ENCODE results near the gene NAAA.

DNA sequence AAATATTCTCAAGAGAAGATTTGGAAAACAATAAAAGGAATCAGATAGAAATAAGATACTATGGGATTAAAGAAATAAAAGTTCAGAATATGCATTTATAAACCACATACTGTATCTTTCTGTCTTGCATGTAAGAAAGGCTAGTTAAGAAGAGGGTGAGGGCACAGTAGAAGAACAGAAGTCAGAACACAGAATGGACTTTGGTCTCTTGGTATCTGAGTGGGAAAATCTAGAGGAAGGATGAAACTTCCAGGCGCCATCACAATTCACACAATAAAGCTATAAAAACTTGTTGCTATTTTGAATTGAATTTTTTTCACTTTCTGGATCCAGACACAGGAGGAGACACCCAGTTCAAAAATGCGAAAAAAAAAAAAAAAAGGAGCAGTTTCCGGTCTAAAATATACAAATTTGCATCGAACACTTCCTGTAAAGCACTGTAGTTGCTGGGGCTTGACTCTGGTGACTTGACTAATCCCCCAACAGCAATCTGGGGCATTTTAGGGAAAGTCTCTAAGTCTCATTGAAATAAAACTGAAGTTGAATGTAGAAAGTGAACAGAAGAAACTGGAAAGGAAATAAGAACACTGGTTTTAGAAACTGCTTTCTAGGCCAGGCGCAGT, 8.1 kb upstream of the NAAA start:
- TF ChIP-seq, protein P1, sequence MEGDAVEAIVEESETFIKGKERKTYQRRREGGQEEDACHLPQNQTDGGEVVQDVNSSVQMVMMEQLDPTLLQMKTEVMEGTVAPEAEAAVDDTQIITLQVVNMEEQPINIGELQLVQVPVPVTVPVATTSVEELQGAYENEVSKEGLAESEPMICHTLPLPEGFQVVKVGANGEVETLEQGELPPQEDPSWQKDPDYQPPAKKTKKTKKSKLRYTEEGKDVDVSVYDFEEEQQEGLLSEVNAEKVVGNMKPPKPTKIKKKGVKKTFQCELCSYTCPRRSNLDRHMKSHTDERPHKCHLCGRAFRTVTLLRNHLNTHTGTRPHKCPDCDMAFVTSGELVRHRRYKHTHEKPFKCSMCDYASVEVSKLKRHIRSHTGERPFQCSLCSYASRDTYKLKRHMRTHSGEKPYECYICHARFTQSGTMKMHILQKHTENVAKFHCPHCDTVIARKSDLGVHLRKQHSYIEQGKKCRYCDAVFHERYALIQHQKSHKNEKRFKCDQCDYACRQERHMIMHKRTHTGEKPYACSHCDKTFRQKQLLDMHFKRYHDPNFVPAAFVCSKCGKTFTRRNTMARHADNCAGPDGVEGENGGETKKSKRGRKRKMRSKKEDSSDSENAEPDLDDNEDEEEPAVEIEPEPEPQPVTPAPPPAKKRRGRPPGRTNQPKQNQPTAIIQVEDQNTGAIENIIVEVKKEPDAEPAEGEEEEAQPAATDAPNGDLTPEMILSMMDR (IDR thresholded peaks at IDR 0.05): no peak
- no peak for TF ChIP-seq POLR2A (IDR thresholded peaks at IDR 0.05)

All from lower leg skin (tissue), 3 donors.